Activated CD8-positive, alpha-beta memory T cell treated with anti-CD3 and anti-CD28 coated beads, Interleukin-2, amount 10 ng/mL, durations not matched to agents 7 days and 5 days (primary cell): ENCODE data around the gene LHX2. TPM values are rescaled to one million over a fixed set of nuclear protein-coding genes. Genes with fewer than 3 reads are reported as not detected.
"Not testable (repeated sequence)": the region's sequence is repeated elsewhere in the genome, so short reads cannot be mapped to it uniquely, and the experiment has no call there.

ENCODE experiments used
- ATAC-seq: fragments of 150-1000 bp; cut with Tn5 transposase; one replicate; pipeline ENCODE4 v1.10.0; 2021; ENCODE audit warnings: moderate library complexity
- CTCF ChIA-PET: fragments of 350-600 bp; sonication (Branson Sonifier 250); formaldehyde crosslinking; loops from one replicate; lab custom pipeline; 2021; ENCODE audit warnings: antibody characterized with exemption; lab: Charles Lee
- DNase-seq: peaks from one replicate; pipeline ENCODE4 v3.0.0-alpha.2; 2020
- H3K27ac Mint-ChIP-seq: one replicate; pipeline ENCODE4 v1.8.0; 2021; ENCODE audit warnings: mild to moderate bottlenecking, mixed read lengths
- H3K27me3 Mint-ChIP-seq: one replicate; pipeline ENCODE4 v1.8.0; 2021; ENCODE audit warnings: mixed read lengths
- H3K36me3 Mint-ChIP-seq: one replicate; pipeline ENCODE4 v1.8.0; 2021; ENCODE audit warnings: mild to moderate bottlenecking, mixed read lengths
- H3K4me1 Mint-ChIP-seq: one replicate; pipeline ENCODE4 v1.8.0; 2021; ENCODE audit warnings: mixed read lengths
- H3K4me3 Mint-ChIP-seq: one replicate; pipeline ENCODE4 v1.8.0; 2021; ENCODE audit warnings: mild to moderate bottlenecking, moderate library complexity, mixed read lengths
- H3K9me3 Mint-ChIP-seq: one replicate; pipeline ENCODE4 v1.8.0; 2022; ENCODE audit warnings: low read depth, mixed read lengths
- total RNA-seq, 2 experiments: library from RNA; stranded (reverse); gene quantifications; one replicate each; pipeline ENCODE4 v1.2.3, GENCODE V29; 2021

Gene LHX2
- total RNA-seq, 2 experiments from 2014 or later = not detected

DNA sequence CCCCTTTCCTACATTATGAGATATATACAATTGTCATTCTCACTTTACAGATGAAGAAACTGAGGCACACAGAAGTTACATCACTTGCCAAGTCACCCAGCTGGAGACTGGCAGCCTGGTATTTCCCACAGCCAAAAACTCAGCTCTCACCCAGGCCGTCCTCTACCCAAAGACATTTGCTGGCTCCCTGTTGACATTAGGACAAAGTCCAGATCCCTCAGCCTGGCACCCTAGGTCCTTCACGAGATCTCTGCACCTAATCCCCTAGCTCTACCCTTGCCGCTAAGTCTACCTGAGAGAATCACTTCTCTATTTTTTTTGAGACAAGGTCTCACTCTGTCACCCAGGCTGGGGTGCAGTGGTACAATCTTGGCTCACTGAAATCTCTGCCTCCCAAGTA, 26.8 kb upstream of the LHX2 start:
- DNase-seq (no peak), ATAC-seq (no peak)
- Mint-ChIP-seq H3K4me1 (no peaks in the 10 kb centered on the region), H3K9me3 (no peaks in the 10 kb centered on the region), H3K4me3 (no peak overlapping the region), H3K27me3 (peaks cover 41% of the 10 kb centered on the region), H3K36me3 (no peaks in the 10 kb centered on the region), H3K27ac (no peak overlapping the region)
- CTCF ChIA-PET = no interaction called here

DNA sequence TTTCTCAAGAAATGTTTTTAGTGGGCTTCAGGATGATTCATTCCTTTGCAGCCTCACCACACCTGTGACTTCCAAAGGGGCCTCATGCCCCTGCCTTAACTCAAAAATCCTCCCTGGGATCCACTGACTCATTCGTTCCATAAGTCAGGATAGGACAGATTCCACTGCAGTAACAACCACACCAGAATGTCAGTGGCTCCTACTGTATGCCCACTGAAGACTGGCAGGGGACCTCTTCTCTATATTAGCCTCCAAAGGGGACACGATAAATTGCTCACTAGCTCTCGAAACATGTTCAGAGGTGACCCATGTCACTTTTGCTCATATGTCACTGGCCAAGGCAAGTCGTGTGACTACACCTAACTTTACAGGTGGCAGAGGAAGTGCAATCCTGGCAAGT, 25.7 kb upstream of the LHX2 start:
- ATAC-seq (no peak), DNase-seq (no peak)
- no peak overlapping the region for H3K27ac Mint-ChIP-seq
- no peaks in the 10 kb centered on the region for H3K9me3 Mint-ChIP-seq
- CTCF ChIA-PET = no interaction called here
- H3K27me3 Mint-ChIP-seq = peaks cover 38% of the 10 kb centered on the region
- no peak overlapping the region for H3K4me3 Mint-ChIP-seq
- H3K36me3 Mint-ChIP-seq = no peaks in the 10 kb centered on the region
- H3K4me1 Mint-ChIP-seq = no peaks in the 10 kb centered on the region

DNA sequence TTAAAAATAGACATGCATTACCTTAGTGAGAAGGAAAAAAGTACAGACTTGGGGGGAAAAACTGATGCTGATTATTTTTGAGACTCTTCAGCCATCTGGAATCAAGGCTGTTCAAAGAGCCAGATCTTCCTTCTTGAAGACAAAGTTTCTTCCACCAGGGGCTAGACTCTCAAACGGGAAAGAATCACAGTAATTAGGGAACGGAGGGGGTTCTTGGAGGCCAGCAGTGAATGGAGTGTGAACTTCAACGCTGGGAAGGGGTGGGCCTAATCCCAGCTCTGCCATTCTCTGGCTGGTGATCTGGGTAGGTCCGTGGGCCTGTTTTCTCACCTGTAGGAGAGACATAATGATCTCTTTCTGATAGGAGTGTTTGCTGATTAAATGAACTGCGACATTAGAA, 21.1 kb upstream of the LHX2 start:
- peaks cover 35% of the 10 kb centered on the region for H3K27me3 Mint-ChIP-seq
- DNase-seq (no peak), ATAC-seq (no peak)
- no peak overlapping the region for H3K27ac Mint-ChIP-seq
- H3K4me3 Mint-ChIP-seq = no peak overlapping the region
- no peaks in the 10 kb centered on the region for H3K9me3 Mint-ChIP-seq
- no peaks in the 10 kb centered on the region for H3K4me1 Mint-ChIP-seq
- no peaks in the 10 kb centered on the region for H3K36me3 Mint-ChIP-seq
- CTCF ChIA-PET = no interaction called here

DNA sequence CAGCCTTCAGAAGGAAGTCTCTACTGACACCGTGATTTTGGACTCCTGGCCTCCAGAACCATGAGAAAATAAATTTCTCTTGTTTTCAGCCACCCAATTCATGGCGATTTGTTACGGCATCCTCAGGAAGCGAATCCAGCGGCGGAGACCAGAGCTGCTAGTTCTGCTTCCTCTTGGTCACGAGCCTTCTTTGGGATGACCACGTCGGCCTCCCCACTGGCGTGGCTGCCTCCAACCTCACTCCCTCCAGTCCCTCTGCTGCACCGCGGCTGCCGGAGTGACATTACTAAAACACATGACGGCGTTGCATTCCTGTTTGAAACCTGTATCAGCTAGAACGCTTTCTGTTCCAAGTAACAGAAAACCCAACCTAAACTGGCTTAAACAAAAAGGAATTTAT, 18.9 kb upstream of the LHX2 start:
- peaks cover 53% of the 10 kb centered on the region for H3K27me3 Mint-ChIP-seq
- H3K36me3 Mint-ChIP-seq, H3K4me1 Mint-ChIP-seq, H3K9me3 Mint-ChIP-seq, DNase-seq, ATAC-seq, CTCF ChIA-PET, H3K27ac Mint-ChIP-seq, H3K4me3 Mint-ChIP-seq: not testable (repeated sequence)

DNA sequence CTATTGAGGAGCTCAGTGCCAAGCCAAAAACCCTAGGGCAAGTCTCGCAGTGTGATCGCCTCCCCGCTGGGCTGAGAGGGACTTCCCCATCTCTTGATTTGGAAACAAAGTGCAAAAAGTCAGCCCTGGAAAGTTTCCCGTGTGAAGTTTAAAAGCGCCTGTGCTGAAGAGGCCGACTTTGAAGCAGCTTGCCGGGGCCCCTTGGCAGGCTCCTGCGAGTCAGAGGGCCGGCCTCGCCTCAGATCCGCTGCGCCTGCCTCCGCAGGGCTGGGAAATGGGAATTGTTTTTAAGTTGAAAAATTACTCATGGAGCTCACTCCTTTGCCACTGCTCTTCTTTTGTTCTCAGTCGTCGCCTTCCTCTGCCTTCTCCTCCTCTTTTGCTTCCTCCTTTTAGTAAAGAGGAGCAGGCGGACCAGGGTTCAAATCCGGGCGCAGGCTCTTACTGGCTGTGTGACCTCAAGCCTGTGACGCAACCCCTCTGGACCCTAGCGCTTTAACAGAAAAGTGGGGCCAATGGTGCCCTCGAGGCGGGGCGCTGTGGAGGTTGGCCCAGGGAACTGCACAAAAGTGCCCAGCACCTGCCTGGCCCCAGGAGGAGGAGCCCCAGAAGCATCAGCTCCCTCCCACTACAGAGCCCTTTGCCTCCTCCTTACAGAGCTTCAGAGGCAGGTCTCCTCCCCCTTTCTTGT, 14.7 kb upstream of the LHX2 start:
- Mint-ChIP-seq H3K27ac (no peak overlapping the region), H3K36me3 (no peaks in the 10 kb centered on the region), H3K9me3 (no peaks in the 10 kb centered on the region), H3K27me3 (peaks cover 72% of the 10 kb centered on the region), H3K4me1 (peaks cover 25% of the 10 kb centered on the region), H3K4me3 (no peak overlapping the region)
- ATAC-seq (no peak), DNase-seq (peak; percentile 43)
- CTCF ChIA-PET = no interaction called here

DNA sequence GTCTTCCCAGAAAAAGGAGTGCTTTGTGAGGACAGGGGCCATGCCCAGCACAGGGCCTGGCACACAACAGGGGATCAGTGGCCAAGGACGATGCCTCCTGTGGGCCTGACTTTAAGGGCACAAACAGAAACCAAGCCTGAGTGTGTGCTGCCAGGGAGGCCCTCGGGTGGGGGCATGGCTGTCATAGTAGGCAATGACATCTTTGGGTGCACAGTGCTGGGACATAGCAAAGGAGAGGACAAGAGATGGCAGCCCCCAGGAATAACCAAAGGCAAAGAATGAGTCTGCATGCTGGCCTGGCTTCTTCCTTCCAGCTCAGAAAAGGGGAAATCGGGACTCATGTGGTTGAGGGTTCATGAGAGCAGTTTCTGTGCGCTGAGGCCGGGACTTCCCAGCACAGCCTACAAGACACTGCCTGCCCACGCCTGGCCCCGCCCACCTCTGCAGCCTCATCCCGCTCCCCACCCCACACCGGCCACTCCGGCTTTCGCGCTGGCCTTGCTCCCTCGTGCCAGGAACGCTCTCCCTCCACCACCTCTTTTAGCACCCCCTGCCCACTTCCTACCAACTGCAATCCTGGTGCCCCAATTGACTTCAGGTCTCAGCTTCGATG, 13.8 kb upstream of the LHX2 start:
- no peak overlapping the region for H3K27ac Mint-ChIP-seq
- DNase-seq = peak; percentile 42
- peaks cover 81% of the 10 kb centered on the region for H3K27me3 Mint-ChIP-seq

DNA sequence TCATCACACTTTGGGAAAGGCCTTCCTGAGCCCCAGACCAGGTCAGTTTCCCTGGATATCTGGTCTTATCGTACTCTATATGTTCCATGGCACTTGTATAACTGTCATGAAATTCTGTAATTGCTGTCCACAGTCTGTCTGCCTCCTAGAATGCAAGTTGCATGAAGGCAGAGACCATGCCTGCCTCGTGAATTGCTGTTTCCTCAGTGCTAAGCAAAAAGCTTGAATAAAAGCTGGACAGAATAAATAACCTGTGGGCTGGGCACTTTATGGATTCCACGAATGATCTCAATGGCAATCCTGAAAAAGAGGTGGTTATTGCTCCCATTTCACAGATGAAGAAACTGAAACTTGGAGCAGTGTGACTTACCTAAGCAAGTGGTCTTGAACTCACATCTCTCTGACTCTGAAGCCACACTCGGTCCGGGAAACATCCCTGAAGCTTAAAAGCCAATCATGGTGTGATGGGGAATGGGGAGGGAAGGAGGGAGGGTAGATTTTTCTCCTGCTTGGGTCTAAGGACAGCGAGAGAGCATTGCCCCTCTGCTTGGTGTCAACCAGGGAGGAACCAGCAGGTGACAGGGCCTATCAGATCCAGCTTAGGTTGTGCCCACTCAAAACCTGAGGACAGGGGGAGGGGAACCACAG, 13.2 kb upstream of the LHX2 start:
- Mint-ChIP-seq H3K4me3 (no peak overlapping the region), H3K36me3 (no peaks in the 10 kb centered on the region), H3K27ac (no peak overlapping the region), H3K27me3 (peaks cover 87% of the 10 kb centered on the region), H3K9me3 (no peaks in the 10 kb centered on the region), H3K4me1 (peaks cover 25% of the 10 kb centered on the region)
- ATAC-seq (no peak), DNase-seq (no peak)
- CTCF ChIA-PET = no interaction called here

More for the DNA sequence above, 13.8 kb upstream of the LHX2 start:
- H3K4me1 Mint-ChIP-seq = peaks cover 25% of the 10 kb centered on the region
- H3K9me3 Mint-ChIP-seq = no peaks in the 10 kb centered on the region
- CTCF ChIA-PET = no interaction called here
- no peak overlapping the region for H3K4me3 Mint-ChIP-seq
- H3K36me3 Mint-ChIP-seq = no peaks in the 10 kb centered on the region
- no peak for ATAC-seq

DNA sequence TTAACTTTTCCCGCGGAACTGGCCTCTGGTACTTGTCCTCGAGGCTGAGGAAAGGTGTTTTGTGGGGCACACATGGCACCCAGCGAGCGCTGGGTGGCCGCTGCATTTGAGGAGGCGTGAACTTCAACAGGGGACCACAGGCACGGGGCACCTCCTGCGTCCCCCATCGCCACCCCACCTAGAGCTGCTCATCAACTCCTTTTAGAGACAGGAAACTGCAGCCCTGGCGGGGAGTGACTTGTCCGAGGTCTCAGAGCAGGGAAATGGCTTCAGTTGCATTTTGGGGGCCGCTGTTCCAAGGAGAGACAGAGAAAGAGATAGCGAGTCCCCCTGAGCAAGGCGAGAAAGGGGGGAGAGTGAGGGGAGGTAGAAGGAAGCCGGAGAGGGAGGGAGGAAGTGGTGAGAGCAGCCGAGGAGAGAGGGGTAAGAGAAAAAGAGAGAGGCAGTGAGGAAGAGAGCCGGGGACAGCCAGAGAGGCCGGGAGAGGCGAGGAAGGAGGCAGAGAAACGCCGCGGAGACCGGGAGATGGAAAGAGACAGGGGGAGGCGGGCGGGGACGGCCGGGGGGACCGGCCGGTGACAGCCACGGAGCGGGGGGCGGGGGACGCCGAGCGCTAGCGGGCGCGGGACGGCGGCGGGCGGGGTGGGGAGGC, 12.5 kb upstream of the LHX2 start:
- CTCF ChIA-PET = no interaction called here
- DNase-seq (no peak), ATAC-seq (no peak)
- Mint-ChIP-seq H3K9me3 (no peaks in the 10 kb centered on the region), H3K27ac (no peak overlapping the region), H3K27me3 (peaks cover 90% of the 10 kb centered on the region), H3K4me1 (peaks cover 25% of the 10 kb centered on the region), H3K36me3 (no peaks in the 10 kb centered on the region), H3K4me3 (peak overlapping the region; percentile 46)

DNA sequence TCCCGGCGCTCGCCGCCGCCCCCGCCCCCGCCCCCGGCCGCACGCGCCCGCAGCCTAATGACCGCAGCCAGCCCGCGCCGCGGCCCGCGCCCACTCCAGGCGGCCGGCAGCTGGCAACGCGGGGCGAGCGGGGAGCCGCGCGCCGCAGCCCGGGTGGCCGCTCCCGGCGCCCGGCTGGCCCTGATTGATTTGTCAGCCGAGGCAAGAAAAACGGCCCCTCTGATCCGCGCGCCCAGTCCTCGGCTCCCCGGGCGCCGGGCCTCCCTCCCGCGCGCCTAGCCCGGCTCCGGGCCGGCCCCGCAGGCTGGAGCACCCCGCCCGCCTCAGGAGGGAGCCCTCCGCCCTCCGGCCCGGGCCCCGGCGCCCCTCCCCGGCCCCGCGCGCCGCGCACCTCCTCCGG, 11.9 kb upstream of the LHX2 start:
- Mint-ChIP-seq H3K27me3 (peaks cover 89% of the 10 kb centered on the region), H3K27ac (no peak overlapping the region), H3K36me3 (no peaks in the 10 kb centered on the region), H3K9me3 (no peaks in the 10 kb centered on the region), H3K4me3 (no peak overlapping the region), H3K4me1 (peaks cover 25% of the 10 kb centered on the region)
- ATAC-seq (peak; percentile 23), DNase-seq (no peak)
- CTCF ChIA-PET = no interaction called here

DNA sequence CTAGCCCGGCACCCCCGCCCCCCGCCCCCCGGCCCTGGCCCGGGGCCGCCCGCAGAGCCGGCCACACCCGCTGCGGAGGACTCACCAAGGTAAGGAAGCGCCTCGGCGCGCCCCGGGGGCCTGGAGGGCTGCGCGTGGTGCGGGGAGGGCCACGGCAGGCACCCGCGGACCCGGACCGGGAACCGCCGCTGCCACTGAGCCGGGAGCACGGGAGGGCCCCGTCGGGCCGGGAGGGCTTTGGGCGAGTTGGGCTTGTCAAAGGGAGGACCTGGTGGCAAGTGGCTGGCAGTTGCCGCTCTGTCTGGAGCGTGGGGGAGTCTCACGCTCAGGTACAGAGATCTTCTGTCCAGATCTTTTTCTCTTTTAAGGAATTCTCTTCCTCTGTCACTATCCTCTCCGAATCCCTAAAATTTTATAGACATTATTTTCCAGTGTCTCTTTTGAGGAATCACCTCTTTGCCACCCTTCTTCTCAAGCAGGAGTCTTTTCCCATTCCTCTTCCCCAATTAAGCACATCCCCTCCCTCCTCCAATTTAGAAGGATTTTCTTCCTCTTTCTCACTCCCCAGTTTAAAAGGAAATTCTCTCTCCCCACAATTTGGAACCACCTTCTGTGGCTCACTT, 11.3 kb upstream of the LHX2 start:
- Mint-ChIP-seq H3K27ac (no peak overlapping the region), H3K9me3 (no peaks in the 10 kb centered on the region), H3K4me1 (peaks cover 25% of the 10 kb centered on the region), H3K27me3 (peaks cover 91% of the 10 kb centered on the region), H3K4me3 (no peak overlapping the region), H3K36me3 (no peaks in the 10 kb centered on the region)
- DNase-seq (no peak), ATAC-seq (peak; percentile 23)
- CTCF ChIA-PET = no interaction called here

DNA sequence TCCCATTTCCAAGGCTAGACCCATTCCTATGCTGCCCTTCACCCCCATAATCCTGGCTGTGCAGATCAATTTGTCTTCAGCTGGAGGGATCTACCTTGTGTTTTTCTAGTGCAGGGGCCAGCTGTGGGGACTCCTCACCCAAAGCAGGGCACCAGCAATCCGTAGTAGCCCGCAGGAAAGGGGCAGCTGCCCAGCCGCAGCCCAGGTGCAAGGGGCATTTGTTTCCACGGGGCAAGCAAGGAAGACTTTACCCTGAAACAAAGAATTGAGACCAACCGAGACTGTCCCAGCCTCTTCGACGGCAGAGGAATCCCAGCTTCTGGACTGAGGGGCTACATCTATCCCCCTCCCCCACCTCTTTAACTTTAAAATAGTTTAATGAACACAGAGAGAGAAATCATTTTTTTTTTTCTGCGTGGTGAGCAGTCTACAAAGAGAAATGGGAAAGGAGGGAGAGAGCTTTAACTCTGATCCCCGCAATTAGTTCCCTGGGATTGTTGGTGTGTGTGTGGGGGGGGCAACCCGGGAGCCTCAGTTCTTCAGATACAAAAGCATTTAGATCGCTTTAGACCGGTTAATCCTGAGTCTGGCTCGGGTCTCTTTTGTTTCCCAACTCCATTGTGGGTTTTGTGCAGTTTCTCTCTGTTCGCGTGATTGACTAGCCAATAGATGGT, 10.6 kb upstream of the LHX2 start:
- no peak overlapping the region for H3K4me3 Mint-ChIP-seq
- peaks cover 91% of the 10 kb centered on the region for H3K27me3 Mint-ChIP-seq
- no peaks in the 10 kb centered on the region for H3K9me3 Mint-ChIP-seq
- H3K4me1 Mint-ChIP-seq = peaks cover 25% of the 10 kb centered on the region
- no peaks in the 10 kb centered on the region for H3K36me3 Mint-ChIP-seq
- no peak for ATAC-seq
- no peak for DNase-seq
- no peak overlapping the region for H3K27ac Mint-ChIP-seq
- CTCF ChIA-PET = no interaction called here

DNA sequence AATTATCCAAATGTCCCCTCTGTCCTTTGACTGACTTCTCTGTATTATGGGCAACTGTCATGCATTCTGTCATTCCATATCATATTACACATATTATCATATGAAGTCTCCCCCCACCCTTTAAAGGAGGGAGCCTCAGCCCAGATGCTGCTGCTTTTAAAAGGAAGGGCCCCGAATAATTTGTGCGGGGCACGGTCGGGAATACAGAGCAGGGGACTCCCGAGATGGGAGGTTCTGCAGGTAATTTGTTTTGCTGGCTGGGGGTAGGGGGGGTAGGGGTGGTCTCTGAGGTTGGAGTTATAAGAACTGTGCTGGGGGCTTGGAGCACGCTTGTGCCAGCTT, 10.1 kb upstream of the LHX2 start:
- H3K4me3 Mint-ChIP-seq = no peak overlapping the region

DNA sequence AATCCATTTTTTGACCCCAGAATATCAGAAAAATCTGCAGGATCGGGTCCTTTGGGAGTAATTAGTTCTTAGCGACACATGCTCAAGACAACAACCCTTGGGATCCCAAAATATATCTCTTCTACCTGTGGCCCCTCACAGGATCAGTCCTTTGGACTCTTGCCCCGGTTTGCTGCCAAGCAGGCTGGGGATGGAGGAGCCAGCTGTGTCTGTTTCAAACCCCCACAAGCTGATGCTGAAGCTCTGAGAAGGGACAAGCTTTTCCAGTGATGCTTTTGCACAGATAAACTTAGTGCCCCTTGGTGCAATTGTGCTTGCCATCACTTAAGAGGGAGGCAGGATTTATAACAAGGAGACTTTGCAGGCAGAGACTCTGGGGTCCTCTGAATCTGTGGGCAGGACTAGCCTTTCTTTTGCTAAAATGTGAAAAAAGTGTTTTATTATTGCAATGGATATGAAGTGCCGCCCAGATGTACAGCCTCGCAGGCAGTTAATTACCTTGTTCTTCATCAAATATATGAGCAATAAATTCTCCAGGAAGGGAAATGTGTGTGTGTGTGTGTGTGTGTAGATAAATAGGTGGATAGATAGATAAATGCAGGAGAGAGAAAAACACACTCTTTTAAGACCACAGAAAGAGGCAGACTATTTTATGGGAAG, 9.6 kb upstream of the LHX2 start:
- peaks cover 25% of the 10 kb centered on the region for H3K4me1 Mint-ChIP-seq
- no peaks in the 10 kb centered on the region for H3K9me3 Mint-ChIP-seq
- no peak overlapping the region for H3K4me3 Mint-ChIP-seq
- no peak for DNase-seq
- H3K27ac Mint-ChIP-seq = no peak overlapping the region
- no peaks in the 10 kb centered on the region for H3K36me3 Mint-ChIP-seq
- CTCF ChIA-PET = no interaction called here
- ATAC-seq = no peak
- peaks cover 91% of the 10 kb centered on the region for H3K27me3 Mint-ChIP-seq

More for the DNA sequence above, 10.1 kb upstream of the LHX2 start:
- no peak for DNase-seq
- no peaks in the 10 kb centered on the region for H3K36me3 Mint-ChIP-seq
- H3K9me3 Mint-ChIP-seq = no peaks in the 10 kb centered on the region
- H3K4me1 Mint-ChIP-seq = peaks cover 25% of the 10 kb centered on the region
- H3K27ac Mint-ChIP-seq = no peak overlapping the region
- ATAC-seq = no peak
- CTCF ChIA-PET = no interaction called here
- peaks cover 91% of the 10 kb centered on the region for H3K27me3 Mint-ChIP-seq
